Measurements from ENCODE around the gene PLEKHA8.
"Not testable (repeated sequence)": the region's sequence is repeated elsewhere in the genome, so short reads cannot be mapped to it uniquely, and the experiment has no call there.

The PLEKHA8 gene

DNA sequence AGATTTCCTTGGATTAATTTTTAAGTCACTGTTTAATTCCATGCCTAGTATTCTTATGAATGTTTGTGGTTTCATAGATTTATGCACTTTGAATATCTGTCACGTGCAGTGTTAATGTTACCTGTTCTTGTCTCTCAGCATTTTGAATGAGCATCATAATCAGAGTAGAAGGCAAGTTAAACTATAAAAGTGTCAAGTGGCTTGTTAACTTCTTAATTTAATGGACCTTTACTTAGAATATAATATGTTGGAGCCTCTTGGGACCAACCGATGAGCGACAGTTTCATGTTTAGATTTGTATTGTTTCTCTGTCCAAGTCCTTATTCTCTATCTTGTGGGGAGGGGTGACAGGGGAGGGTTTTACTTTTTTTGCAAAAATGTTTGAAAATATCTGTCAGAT lies 56.0 kb downstream of the PLEKHA8 start:
- Histone ChIP-seq H3K9me3 (ENCODE audit: insufficient read depth, low read length) (no peaks in the 10 kb centered on the region), H3K36me3 (ENCODE audit: insufficient read depth, insufficient read length, low read length) (peaks cover 25% of the 10 kb centered on the region), H3K4me1 (ENCODE audit: insufficient read depth, insufficient read length) (peaks cover 5% of the 10 kb centered on the region), H3K4me3 (ENCODE audit: insufficient read length, low read depth) (no peak overlapping the region), H3K27me3 (ENCODE audit: insufficient read depth, insufficient read length) (no peaks in the 10 kb centered on the region), H3K9ac (ENCODE audit: insufficient read length, low read depth) (no peak overlapping the region)
- no peak for DNase-seq (ENCODE audit: low read depth, low spot score)
- TF ChIP-seq SUZ12 (IDR thresholded peaks at IDR 0.05; ENCODE audit: extremely low read depth, insufficient read depth, insufficient read length) (no peak), YY1 (IDR thresholded peaks at IDR 0.05; ENCODE audit: insufficient read depth, insufficient read length) (no peak), ZNF274 (IDR thresholded peaks at IDR 0.05; ENCODE audit: low read depth, low read length) (no peak)

DNA sequence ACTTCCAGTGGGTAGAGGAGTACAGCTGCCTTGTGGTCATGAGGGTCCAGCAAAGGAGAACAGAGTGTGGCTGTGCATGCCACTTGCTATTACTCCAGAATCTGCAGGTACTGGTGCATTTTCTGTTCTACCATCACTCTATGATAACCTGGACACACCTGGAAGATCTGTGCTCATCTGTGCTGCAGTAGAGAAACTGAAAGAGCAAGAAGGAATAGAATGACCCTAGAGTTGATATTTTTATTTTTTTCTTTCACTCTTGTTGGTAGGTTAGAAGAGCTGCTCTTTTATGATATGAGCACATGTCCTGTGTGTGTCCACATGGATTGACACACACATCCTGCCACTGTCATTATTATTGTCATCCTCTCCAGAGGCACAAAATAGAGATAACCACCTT lies 58.3 kb downstream of the PLEKHA8 start:
- peaks cover 5% of the 10 kb centered on the region for H3K36me3 ChIP-seq (ENCODE audit: insufficient read depth, insufficient read length, low read length)
- H3K4me3 ChIP-seq (ENCODE audit: insufficient read length, low read depth): no peak overlapping the region
- H3K9ac ChIP-seq (ENCODE audit: insufficient read length, low read depth): no peak overlapping the region
- no peak for DNase-seq (ENCODE audit: low read depth, low spot score)
- no peaks in the 10 kb centered on the region for H3K9me3 ChIP-seq (ENCODE audit: insufficient read depth, low read length)
- H3K27me3 ChIP-seq (ENCODE audit: insufficient read depth, insufficient read length): no peaks in the 10 kb centered on the region
- H3K4me1 ChIP-seq (ENCODE audit: insufficient read depth, insufficient read length): no peaks in the 10 kb centered on the region
- TF ChIP-seq YY1 (IDR thresholded peaks at IDR 0.05; ENCODE audit: insufficient read depth, insufficient read length) (no peak), ZNF274 (IDR thresholded peaks at IDR 0.05; ENCODE audit: low read depth, low read length) (no peak), SUZ12 (IDR thresholded peaks at IDR 0.05; ENCODE audit: extremely low read depth, insufficient read depth, insufficient read length) (no peak)

GRCh38 chr7:30087371-30087770 lies 59.2 kb downstream of the PLEKHA8 start:
- DNase-seq (ENCODE audit: low read depth, low spot score): no peak
- no peak overlapping the region for H3K9ac ChIP-seq (ENCODE audit: insufficient read length, low read depth)
- H3K9me3 ChIP-seq (ENCODE audit: insufficient read depth, low read length): no peaks in the 10 kb centered on the region
- no peaks in the 10 kb centered on the region for H3K4me1 ChIP-seq (ENCODE audit: insufficient read depth, insufficient read length)
- peaks cover 3% of the 10 kb centered on the region for H3K36me3 ChIP-seq (ENCODE audit: insufficient read depth, insufficient read length, low read length)
- no peak overlapping the region for H3K4me3 ChIP-seq (ENCODE audit: insufficient read length, low read depth)
- TF ChIP-seq SUZ12 (IDR thresholded peaks at IDR 0.05; ENCODE audit: extremely low read depth, insufficient read depth, insufficient read length) (no peak), ZNF274 (IDR thresholded peaks at IDR 0.05; ENCODE audit: low read depth, low read length) (no peak), YY1 (IDR thresholded peaks at IDR 0.05; ENCODE audit: insufficient read depth, insufficient read length) (no peak)
- H3K27me3 ChIP-seq (ENCODE audit: insufficient read depth, insufficient read length): no peaks in the 10 kb centered on the region

GRCh38 chr7:30088362-30088761 lies 60.1 kb downstream of the PLEKHA8 start:
- Histone ChIP-seq H3K9ac (ENCODE audit: insufficient read length, low read depth) (no peak overlapping the region), H3K9me3 (ENCODE audit: insufficient read depth, low read length) (no peaks in the 10 kb centered on the region), H3K4me1 (ENCODE audit: insufficient read depth, insufficient read length) (no peaks in the 10 kb centered on the region), H3K4me3 (ENCODE audit: insufficient read length, low read depth) (no peak overlapping the region), H3K27me3 (ENCODE audit: insufficient read depth, insufficient read length) (no peaks in the 10 kb centered on the region), H3K36me3 (ENCODE audit: insufficient read depth, insufficient read length, low read length) (peaks cover 2% of the 10 kb centered on the region)
- TF ChIP-seq YY1 (IDR thresholded peaks at IDR 0.05; ENCODE audit: insufficient read depth, insufficient read length): no peak
- TF ChIP-seq ZNF274 (IDR thresholded peaks at IDR 0.05; ENCODE audit: low read depth, low read length): no peak
- TF ChIP-seq SUZ12 (IDR thresholded peaks at IDR 0.05; ENCODE audit: extremely low read depth, insufficient read depth, insufficient read length): no peak
- no peak for DNase-seq (ENCODE audit: low read depth, low spot score)

DNA sequence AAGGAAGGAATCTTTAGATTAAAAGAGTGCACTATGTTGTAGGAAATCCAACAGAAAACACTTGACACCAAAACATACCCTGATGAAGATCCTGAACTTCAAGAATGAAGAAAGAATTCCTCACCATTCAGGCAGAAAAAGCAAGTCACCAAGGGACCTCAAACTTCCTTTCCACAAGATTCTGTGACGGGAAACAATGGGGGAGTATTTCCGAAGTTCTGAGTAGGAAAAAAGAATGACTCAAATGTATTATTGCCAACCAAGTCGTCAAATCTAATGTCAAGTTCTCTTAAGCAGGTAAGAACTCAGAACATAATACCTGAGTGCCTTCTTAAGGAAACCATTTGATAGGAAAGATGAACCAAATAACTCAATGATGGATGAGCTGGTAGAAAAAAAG lies 61.9 kb downstream of the PLEKHA8 start:
- no peaks in the 10 kb centered on the region for H3K4me1 ChIP-seq (ENCODE audit: insufficient read depth, insufficient read length)
- no peaks in the 10 kb centered on the region for H3K36me3 ChIP-seq (ENCODE audit: insufficient read depth, insufficient read length, low read length)
- no peak overlapping the region for H3K4me3 ChIP-seq (ENCODE audit: insufficient read length, low read depth)
- H3K9me3 ChIP-seq (ENCODE audit: insufficient read depth, low read length): no peaks in the 10 kb centered on the region
- no peaks in the 10 kb centered on the region for H3K27me3 ChIP-seq (ENCODE audit: insufficient read depth, insufficient read length)
- H3K9ac ChIP-seq (ENCODE audit: insufficient read length, low read depth): no peak overlapping the region
- DNase-seq (ENCODE audit: low read depth, low spot score): no peak
- TF ChIP-seq SUZ12 (IDR thresholded peaks at IDR 0.05; ENCODE audit: extremely low read depth, insufficient read depth, insufficient read length): no peak

GRCh38 chr7:30091491-30091912 lies 63.3 kb downstream of the PLEKHA8 start:
- no peak for DNase-seq (ENCODE audit: low read depth, low spot score)
- no peaks in the 10 kb centered on the region for H3K9me3 ChIP-seq (ENCODE audit: insufficient read depth, low read length)
- H3K4me3 ChIP-seq (ENCODE audit: insufficient read length, low read depth): no peak overlapping the region
- H3K4me1 ChIP-seq (ENCODE audit: insufficient read depth, insufficient read length): no peaks in the 10 kb centered on the region
- TF ChIP-seq YY1 (IDR thresholded peaks at IDR 0.05; ENCODE audit: insufficient read depth, insufficient read length): no peak
- H3K27me3 ChIP-seq (ENCODE audit: insufficient read depth, insufficient read length): no peaks in the 10 kb centered on the region
- no peaks in the 10 kb centered on the region for H3K36me3 ChIP-seq (ENCODE audit: insufficient read depth, insufficient read length, low read length)
- H3K9ac ChIP-seq (ENCODE audit: insufficient read length, low read depth): no peak overlapping the region

DNA sequence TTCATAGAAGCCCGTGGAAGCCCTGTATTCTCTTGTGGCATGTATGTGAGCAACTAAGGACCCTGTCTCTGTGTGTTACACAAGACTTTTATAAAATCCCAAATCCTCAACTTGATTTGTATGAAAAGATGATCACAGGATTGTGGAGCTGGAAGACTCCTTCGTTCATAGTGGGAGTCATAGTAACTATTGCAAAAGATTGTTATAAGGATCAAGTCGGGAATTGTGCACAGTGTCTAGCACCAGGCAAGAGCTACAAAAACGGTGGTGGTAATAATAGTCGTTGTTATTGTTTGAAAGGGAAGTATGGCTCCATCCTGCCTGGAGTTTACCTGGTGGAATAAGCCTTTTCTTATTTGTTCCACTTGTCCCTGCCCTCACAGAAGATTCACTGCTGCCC lies 63.8 kb downstream of the PLEKHA8 start:
- Histone ChIP-seq H3K27me3 (ENCODE audit: insufficient read depth, insufficient read length) (no peaks in the 10 kb centered on the region), H3K9me3 (ENCODE audit: insufficient read depth, low read length) (no peaks in the 10 kb centered on the region), H3K36me3 (ENCODE audit: insufficient read depth, insufficient read length, low read length) (no peaks in the 10 kb centered on the region), H3K4me3 (ENCODE audit: insufficient read length, low read depth) (no peak overlapping the region), H3K9ac (ENCODE audit: insufficient read length, low read depth) (no peak overlapping the region), H3K4me1 (ENCODE audit: insufficient read depth, insufficient read length) (no peaks in the 10 kb centered on the region)
- no peak for DNase-seq (ENCODE audit: low read depth, low spot score)
- no peak for TF ChIP-seq ZNF274 (IDR thresholded peaks at IDR 0.05; ENCODE audit: low read depth, low read length)
- TF ChIP-seq YY1 (IDR thresholded peaks at IDR 0.05; ENCODE audit: insufficient read depth, insufficient read length): no peak
- no peak for TF ChIP-seq SUZ12 (IDR thresholded peaks at IDR 0.05; ENCODE audit: extremely low read depth, insufficient read depth, insufficient read length)

DNA sequence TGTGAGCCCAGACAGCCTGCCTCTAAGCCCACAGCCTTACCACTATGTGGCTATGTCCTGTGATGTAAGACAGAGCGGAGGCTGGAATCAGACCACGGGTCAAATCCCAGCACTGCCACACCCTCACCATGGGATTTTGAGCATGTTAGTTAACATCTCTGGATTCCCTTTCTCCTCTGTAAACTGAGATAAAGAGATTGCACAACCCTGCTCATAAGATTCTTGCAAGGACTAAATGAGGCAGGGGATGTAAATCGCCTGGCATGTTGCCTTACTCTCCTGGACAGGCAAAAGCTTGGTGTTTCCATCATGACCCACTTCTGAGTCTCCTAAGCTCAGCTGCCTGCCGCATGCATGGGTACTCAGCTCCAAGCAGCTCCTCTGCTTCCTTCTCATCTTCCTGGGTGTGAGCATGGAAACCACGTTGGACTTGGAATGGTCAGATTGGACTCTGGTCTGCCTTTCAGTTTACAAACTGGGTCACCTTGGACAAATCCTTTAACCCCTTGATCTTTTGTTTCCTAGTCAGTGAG lies 65.3 kb downstream of the PLEKHA8 start:
- DNase-seq (ENCODE audit: low read depth, low spot score): no peak
- H3K4me1 ChIP-seq (ENCODE audit: insufficient read depth, insufficient read length): no peaks in the 10 kb centered on the region

DNA sequence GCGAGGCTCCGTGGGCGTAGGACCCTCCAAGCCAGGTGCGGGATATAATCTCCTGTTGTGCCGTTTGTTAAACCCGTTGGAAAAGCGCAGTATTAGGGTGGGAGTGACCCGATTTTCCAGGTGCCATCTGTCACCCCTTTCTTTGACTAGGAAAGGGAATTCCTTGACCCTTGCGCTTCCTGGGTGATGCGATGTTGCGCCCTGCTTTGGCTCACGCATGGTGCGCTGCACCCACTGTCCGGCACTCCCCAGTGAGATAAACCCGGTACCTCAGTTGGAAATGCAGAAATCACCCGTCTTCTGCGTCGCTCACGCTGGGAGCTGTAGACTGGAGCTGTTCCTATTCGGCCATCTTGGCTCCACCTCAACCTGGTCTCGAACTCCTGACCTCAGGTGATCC lies 70.4 kb downstream of the PLEKHA8 start:
- not testable (repeated sequence) for H3K27me3 ChIP-seq (ENCODE audit: insufficient read depth, insufficient read length); DNase-seq (ENCODE audit: low read depth, low spot score); H3K4me1 ChIP-seq (ENCODE audit: insufficient read depth, insufficient read length); H3K36me3 ChIP-seq (ENCODE audit: insufficient read depth, insufficient read length, low read length); H3K4me3 ChIP-seq (ENCODE audit: insufficient read length, low read depth); H3K9ac ChIP-seq (ENCODE audit: insufficient read length, low read depth)
- peaks cover 17% of the 10 kb centered on the region; the same call in 1 of the 2 replicates for H3K9me3 ChIP-seq (ENCODE audit: insufficient read depth, low read length)

More for the DNA sequence above, 65.3 kb downstream of the PLEKHA8 start:
- no peak for TF ChIP-seq ZNF274 (IDR thresholded peaks at IDR 0.05; ENCODE audit: low read depth, low read length)
- no peak for TF ChIP-seq YY1 (IDR thresholded peaks at IDR 0.05; ENCODE audit: insufficient read depth, insufficient read length)
- no peak for TF ChIP-seq SUZ12 (IDR thresholded peaks at IDR 0.05; ENCODE audit: extremely low read depth, insufficient read depth, insufficient read length)
- Histone ChIP-seq H3K9ac (ENCODE audit: insufficient read length, low read depth) (no peak overlapping the region), H3K27me3 (ENCODE audit: insufficient read depth, insufficient read length) (no peaks in the 10 kb centered on the region), H3K9me3 (ENCODE audit: insufficient read depth, low read length) (peaks cover under 1% of the 10 kb centered on the region; the same call in 1 of the 2 replicates), H3K36me3 (ENCODE audit: insufficient read depth, insufficient read length, low read length) (no peaks in the 10 kb centered on the region), H3K4me3 (ENCODE audit: insufficient read length, low read depth) (no peak overlapping the region)

Data from NT2/D1 (cell line).